ENCODE measurements around the gene MXRA5. TPM values are rescaled to one million over a fixed set of nuclear protein-coding genes. Genes with fewer than 3 reads are reported as not detected.

Gene MXRA5
- total RNA-seq, 1 donor from 2014 or later = 139 TPM

DNA sequence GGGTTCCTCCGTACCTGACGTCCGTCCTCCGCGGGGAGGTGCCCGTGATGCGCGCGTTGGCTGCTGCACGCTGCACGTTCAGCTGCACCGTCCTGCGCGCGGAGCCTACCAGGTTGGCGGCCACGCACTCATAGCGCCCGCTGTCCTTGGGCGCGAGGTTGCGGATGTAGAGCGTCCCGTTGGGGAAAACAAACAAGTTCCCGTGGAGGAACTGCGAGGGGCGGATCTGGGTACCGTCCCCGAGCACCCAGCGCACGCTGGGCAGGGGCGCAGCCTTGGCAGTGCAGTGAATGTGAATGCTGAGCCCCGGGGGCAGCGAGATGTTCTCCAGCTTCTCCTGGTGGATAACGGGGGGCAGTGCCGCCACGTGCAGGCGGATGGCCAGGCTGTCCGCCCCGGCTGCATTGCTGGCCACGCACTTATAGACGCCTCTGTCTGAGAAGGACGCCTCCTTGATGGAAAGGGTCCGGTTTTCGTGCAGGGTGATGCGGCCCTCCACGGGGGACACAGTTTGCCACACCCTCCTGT, 29.2 kb downstream of the MXRA5 start:
- H3K4me1 Mint-ChIP-seq = no peaks in the 10 kb centered on the region
- H3K4me3 Mint-ChIP-seq = no peak overlapping the region
- TF ChIP-seq CTCF (IDR thresholded peaks at IDR 0.05; ENCODE audit: unreplicated experiment) = no peak
- no peaks in the 10 kb centered on the region for H3K27me3 Mint-ChIP-seq (ENCODE audit: low read depth)
- H3K27ac Mint-ChIP-seq = no peak overlapping the region
- peaks cover 34% of the 10 kb centered on the region for H3K9me3 Mint-ChIP-seq
- peaks cover 80% of the 10 kb centered on the region for H3K36me3 Mint-ChIP-seq
- no peak for DNase-seq (ENCODE audit: low spot score in 2 of 2, unreplicated experiment in 2 of 2)

DNA sequence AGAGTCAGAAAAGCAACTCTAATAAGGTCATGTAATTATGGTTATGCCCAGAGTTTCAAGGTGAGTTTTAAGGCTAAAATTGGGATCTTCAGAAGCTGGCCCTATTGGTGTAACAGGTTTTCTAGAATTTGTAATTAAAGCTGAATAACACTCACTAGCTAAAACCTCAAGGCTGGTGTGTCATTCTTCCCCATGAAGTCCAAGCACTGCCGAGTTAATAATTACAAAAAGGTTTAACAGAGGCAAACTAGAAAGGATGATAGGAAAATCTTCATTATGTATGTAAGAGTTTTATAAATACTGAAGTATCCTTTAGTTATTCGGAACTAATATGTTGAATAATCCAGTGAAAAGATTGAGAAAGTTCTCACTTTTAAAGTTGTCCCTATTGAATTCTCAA, 34.3 kb downstream of the MXRA5 start:
- Mint-ChIP-seq H3K27me3 (ENCODE audit: low read depth) (no peaks in the 10 kb centered on the region), H3K9me3 (peaks cover 13% of the 10 kb centered on the region), H3K4me1 (no peaks in the 10 kb centered on the region), H3K27ac (no peak overlapping the region), H3K4me3 (no peak overlapping the region), H3K36me3 (peaks cover 68% of the 10 kb centered on the region)
- no peak for DNase-seq (ENCODE audit: low spot score in 2 of 2, unreplicated experiment in 2 of 2)
- TF ChIP-seq CTCF (IDR thresholded peaks at IDR 0.05; ENCODE audit: unreplicated experiment) = no peak

- DNase-seq (ENCODE audit: low spot score in 2 of 2, unreplicated experiment in 2 of 2) = no peak
Observed at GRCh38 chrX:3307881-3308280, 38.6 kb downstream of the MXRA5 start.

GRCh38 chrX:3299636-3300035, 46.8 kb downstream of the MXRA5 start:
- H3K27me3 Mint-ChIP-seq (ENCODE audit: low read depth) = no peaks in the 10 kb centered on the region
- no peak for TF ChIP-seq CTCF (IDR thresholded peaks at IDR 0.05; ENCODE audit: unreplicated experiment)
- H3K36me3 Mint-ChIP-seq = no peaks in the 10 kb centered on the region
- H3K4me1 Mint-ChIP-seq = peaks cover under 1% of the 10 kb centered on the region
- peaks cover 13% of the 10 kb centered on the region for H3K9me3 Mint-ChIP-seq
- no peak overlapping the region for H3K27ac Mint-ChIP-seq
- DNase-seq (ENCODE audit: low spot score in 2 of 2, unreplicated experiment in 2 of 2) = no peak
- no peak overlapping the region for H3K4me3 Mint-ChIP-seq

More at GRCh38 chrX:3307881-3308280, 38.6 kb downstream of the MXRA5 start:
- H3K36me3 Mint-ChIP-seq = peaks cover 57% of the 10 kb centered on the region
- no peaks in the 10 kb centered on the region for H3K27me3 Mint-ChIP-seq (ENCODE audit: low read depth)
- peaks cover 20% of the 10 kb centered on the region for H3K9me3 Mint-ChIP-seq
- no peak overlapping the region for H3K4me3 Mint-ChIP-seq
- no peak for TF ChIP-seq CTCF (IDR thresholded peaks at IDR 0.05; ENCODE audit: unreplicated experiment)
- H3K4me1 Mint-ChIP-seq = no peaks in the 10 kb centered on the region
- H3K27ac Mint-ChIP-seq = no peak overlapping the region

DNA sequence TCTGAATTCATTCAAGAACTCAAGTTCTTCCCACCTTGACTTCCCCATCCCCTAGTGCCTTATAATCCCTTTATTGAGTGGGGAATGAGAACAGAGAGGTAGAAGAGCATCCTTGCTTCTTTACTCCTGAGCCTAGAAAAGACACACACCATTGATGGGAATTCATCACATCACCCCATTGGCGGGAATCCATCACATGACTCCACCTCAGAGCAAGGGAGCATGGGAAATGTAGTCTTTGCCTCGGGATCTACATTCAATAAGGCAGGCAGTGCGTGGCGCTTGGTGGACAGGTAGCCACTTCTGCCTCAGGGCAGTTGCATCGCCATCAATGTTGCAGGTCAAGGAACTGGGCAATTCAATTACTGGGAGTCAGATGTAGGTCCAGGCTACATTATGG, 50.7 kb downstream of the MXRA5 start:
- no peak for TF ChIP-seq CTCF (IDR thresholded peaks at IDR 0.05; ENCODE audit: unreplicated experiment)
- Mint-ChIP-seq H3K4me1 (peaks cover 14% of the 10 kb centered on the region), H3K27ac (no peak overlapping the region), H3K9me3 (peaks cover 7% of the 10 kb centered on the region), H3K27me3 (ENCODE audit: low read depth) (no peaks in the 10 kb centered on the region), H3K36me3 (no peaks in the 10 kb centered on the region), H3K4me3 (no peak overlapping the region)
- DNase-seq (ENCODE audit: low spot score in 2 of 2, unreplicated experiment in 2 of 2) = no peak

- Mint-ChIP-seq H3K27me3 (ENCODE audit: low read depth) (no peaks in the 10 kb centered on the region), H3K36me3 (no peaks in the 10 kb centered on the region), H3K27ac (no peak overlapping the region), H3K4me3 (no peak overlapping the region), H3K9me3 (peaks cover 21% of the 10 kb centered on the region), H3K4me1 (peaks cover 14% of the 10 kb centered on the region)
- no peak for TF ChIP-seq CTCF (IDR thresholded peaks at IDR 0.05; ENCODE audit: unreplicated experiment)
- no peak for DNase-seq (ENCODE audit: low spot score in 2 of 2, unreplicated experiment in 2 of 2)
Observed at GRCh38 chrX:3293251-3293650, 53.2 kb downstream of the MXRA5 start.

Data from mesothelial cell of epicardium (in vitro differentiated cells).